ENCODE data around the gene SAFB2. TPM values are rescaled to one million over a fixed set of nuclear protein-coding genes. Genes with fewer than 3 reads are reported as not detected.

The SAFB2 gene
- total RNA-seq, 6 experiments from 2014 or later = 30.4 to 41.8 (median 37.3) TPM

GRCh38 chr19:5595129-5595528, 27.4 kb downstream of the SAFB2 start:
- Mint-ChIP-seq H3K27ac (no peak overlapping the region), H3K9me3 (no peaks in the 10 kb centered on the region), H3K4me3 (no peak overlapping the region), H3K4me1 (ENCODE audit: low read depth) (no peaks in the 10 kb centered on the region), H3K27me3 (ENCODE audit: insufficient read depth) (peaks cover 2% of the 10 kb centered on the region; the same call in 1 of the 2 replicates), H3K36me3 (ENCODE audit: low read depth) (peaks cover 48% of the 10 kb centered on the region)
- DNase-seq = no peak
- TF ChIP-seq CTCF (IDR thresholded peaks at IDR 0.05) = no peak

GRCh38 chr19:5594521-5594950, 28.0 kb downstream of the SAFB2 start:
- Mint-ChIP-seq H3K9me3 (no peaks in the 10 kb centered on the region), H3K4me3 (no peak overlapping the region), H3K27ac (no peak overlapping the region), H3K4me1 (ENCODE audit: low read depth) (no peaks in the 10 kb centered on the region), H3K36me3 (ENCODE audit: low read depth) (peaks cover 43% of the 10 kb centered on the region), H3K27me3 (ENCODE audit: insufficient read depth) (peaks cover 2% of the 10 kb centered on the region; the same call in 1 of the 2 replicates)
- no peak for TF ChIP-seq CTCF (IDR thresholded peaks at IDR 0.05)
- DNase-seq = no peak

GRCh38 chr19:5593343-5594255, 29.0 kb downstream of the SAFB2 start:
- Mint-ChIP-seq H3K4me1 (ENCODE audit: low read depth) (no peaks in the 10 kb centered on the region), H3K4me3 (no peak overlapping the region), H3K36me3 (ENCODE audit: low read depth) (peaks cover 40% of the 10 kb centered on the region)

GRCh38 chr19:5592531-5593342, 29.8 kb downstream of the SAFB2 start:
- H3K4me1 Mint-ChIP-seq (ENCODE audit: low read depth) = no peaks in the 10 kb centered on the region
- no peak for DNase-seq
- H3K9me3 Mint-ChIP-seq = no peaks in the 10 kb centered on the region
- TF ChIP-seq CTCF (IDR thresholded peaks at IDR 0.05) = no peak
- no peaks in the 10 kb centered on the region; the same call in 1 of the 2 replicates for H3K27me3 Mint-ChIP-seq (ENCODE audit: insufficient read depth)
- no peak overlapping the region for H3K4me3 Mint-ChIP-seq
- H3K27ac Mint-ChIP-seq = no peak overlapping the region
- peaks cover 42% of the 10 kb centered on the region for H3K36me3 Mint-ChIP-seq (ENCODE audit: low read depth)

More at GRCh38 chr19:5593343-5594255, 29.0 kb downstream of the SAFB2 start:
- Mint-ChIP-seq H3K9me3 (no peaks in the 10 kb centered on the region), H3K27me3 (ENCODE audit: insufficient read depth) (peaks cover 2% of the 10 kb centered on the region; the same call in 1 of the 2 replicates), H3K27ac (no peak overlapping the region)
- no peak for DNase-seq
- TF ChIP-seq CTCF (IDR thresholded peaks at IDR 0.05) = no peak

GRCh38 chr19:5591476-5591875, 31.1 kb downstream of the SAFB2 start:
- no peak overlapping the region for H3K4me3 Mint-ChIP-seq
- peaks cover 37% of the 10 kb centered on the region for H3K36me3 Mint-ChIP-seq (ENCODE audit: low read depth)
- TF ChIP-seq CTCF (IDR thresholded peaks at IDR 0.05) = no peak
- DNase-seq = no peak
- H3K27ac Mint-ChIP-seq = no peak overlapping the region
- H3K9me3 Mint-ChIP-seq = no peaks in the 10 kb centered on the region
- H3K27me3 Mint-ChIP-seq (ENCODE audit: insufficient read depth) = no peaks in the 10 kb centered on the region; the same call in 1 of the 2 replicates
- H3K4me1 Mint-ChIP-seq (ENCODE audit: low read depth) = no peaks in the 10 kb centered on the region
